NCI-H526 (cell line): Measurements from ENCODE around the gene VMO1.
A peak's percentile ranks its signal among the peaks of the same experiment; 100 is the strongest.

Experiments
- DNase-seq, 2 experiments: peaks; one replicate each; lab custom pipeline; 2025; lab: John Stamatoyannopoulos, UW

Gene VMO1

DNA sequence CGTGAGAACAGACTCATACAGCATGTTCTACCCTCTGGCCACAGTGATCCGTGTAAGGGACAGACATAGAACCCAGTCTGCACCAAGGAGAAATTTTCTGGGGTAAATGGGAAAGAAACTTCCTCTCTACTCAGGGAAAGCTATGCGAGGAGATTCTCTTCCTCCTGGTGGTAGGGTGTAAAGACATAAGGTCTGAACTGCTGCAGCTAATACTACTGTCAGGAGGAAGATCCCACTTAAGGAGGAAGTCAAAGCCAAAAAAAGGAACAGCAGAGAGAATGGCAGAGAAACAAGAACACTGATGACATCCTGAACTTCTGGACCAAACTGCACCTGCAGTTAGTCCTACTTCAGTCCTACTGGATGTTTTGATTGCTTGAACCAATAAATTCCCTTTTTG is 21.6 kb downstream of the VMO1 start:
- no peak for DNase-seq

DNA sequence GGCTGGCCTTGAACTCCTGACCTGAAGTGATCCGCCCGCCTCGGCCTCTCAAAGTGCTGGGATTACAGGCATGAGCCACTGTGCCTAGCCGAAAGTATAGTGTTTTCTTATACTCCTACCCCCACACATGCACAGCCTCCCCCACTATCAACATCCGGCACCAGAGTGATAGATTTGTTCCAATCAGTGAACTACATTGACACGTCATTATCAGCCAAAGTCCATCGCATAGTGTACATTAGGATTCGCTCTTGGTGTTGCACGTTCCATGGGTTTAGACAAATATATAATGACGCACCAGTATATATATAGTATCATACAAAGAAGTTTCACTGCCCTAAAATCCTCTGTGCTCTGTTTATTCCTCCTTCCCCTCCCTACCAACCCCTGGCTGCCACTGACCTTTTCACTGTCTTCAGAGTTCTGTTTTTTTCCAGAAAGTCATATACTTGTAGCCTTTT is 26.4 kb downstream of the VMO1 start:
- no peak for DNase-seq

GRCh38 chr17:4753392-4753791 is 32.8 kb downstream of the VMO1 start:
- no peak for DNase-seq

DNA sequence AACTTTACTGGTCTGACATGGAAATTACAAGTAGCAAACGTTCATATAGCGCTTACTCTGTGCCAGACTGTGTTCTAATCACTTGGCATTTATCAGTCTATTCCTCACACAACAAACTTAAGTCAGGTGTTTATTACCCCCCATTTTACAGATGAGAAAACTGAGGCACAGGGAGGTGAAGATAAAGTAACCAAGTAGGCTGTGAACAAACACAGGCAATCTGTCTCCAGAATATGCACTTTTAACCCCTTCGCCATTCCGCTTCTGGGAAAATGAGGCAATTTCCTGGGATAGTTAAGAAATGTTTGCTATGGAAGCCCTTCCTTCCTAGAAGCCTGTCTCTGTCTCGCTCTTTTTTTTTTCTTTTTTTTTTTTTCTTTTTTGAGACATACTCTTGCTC is 34.2 kb downstream of the VMO1 start:
- DNase-seq, result no peak

GRCh38 chr17:4750606-4751005 is 35.6 kb downstream of the VMO1 start:
- no peak for DNase-seq

GRCh38 chr17:4748686-4749085 is 37.5 kb downstream of the VMO1 start:
- DNase-seq, result no peak

DNA sequence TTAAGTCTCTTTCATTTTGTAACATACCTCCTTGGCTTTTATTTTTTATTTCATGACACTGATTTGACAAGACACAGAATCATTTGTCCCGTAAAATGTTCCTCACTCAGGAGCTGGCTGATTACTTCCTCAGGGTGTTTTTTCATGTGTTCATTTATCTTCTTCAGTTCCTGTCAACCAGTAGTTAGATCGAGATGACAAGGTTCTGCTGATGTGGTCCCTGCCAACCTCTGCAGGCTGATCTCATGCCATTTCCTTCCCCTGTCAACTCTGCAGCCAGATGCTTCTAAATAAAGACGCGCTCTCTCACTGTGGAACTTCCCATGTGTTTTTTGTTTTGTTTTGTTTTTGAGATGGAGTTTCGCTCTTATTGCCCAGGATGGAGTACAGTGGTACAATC is 38.3 kb downstream of the VMO1 start:
- no peak for DNase-seq

GRCh38 chr17:4744999-4745969 is 40.9 kb downstream of the VMO1 start:
- DNase-seq, result no peak

DNA sequence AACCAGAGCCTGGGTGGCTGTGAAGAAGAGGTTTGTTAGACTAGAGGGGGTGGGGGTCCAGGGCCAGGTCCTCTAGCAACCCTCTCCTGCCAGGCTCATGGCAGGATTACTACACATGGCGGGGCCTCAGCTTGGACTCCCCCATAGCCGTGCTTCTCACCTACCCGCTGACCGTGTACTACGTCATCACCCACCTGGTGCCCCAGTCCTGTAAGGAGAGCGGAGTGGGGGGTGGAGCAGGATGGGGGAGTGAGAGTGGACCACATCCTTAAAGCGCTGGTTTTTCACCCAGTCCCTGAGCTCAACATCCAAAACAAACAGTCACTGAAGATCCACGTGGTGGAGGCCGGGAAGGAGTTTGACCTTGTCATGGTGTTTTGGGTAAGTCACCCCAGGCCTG is 42.3 kb downstream of the VMO1 start:
- no peak for DNase-seq

GRCh38 chr17:4743216-4743615 is 42.9 kb downstream of the VMO1 start:
- DNase-seq, result no peak

DNA sequence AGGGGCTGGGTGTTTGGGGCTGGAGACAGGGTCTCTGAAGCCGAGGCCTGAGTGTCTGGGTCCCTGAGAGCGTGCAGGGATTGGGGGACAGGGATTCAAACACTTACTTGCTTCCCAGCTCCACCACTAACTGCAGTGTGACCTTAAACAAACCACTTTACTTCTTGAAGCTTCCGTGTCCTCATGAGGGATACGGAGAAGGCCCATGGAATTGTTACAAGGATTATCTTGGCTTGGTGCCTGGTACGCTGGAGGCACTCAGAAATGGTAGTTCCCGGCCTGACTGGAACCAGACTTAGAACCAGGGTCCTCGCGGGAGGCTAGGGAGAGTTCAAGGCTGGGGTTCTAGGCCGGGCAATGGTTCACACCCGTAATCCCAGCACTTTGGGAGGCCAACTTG is 43.5 kb downstream of the VMO1 start:
- no peak for DNase-seq

- DNase-seq, result no peak
These were observed 44.0 kb downstream of the VMO1 start for GRCh38 chr17:4742133-4742532.

DNA sequence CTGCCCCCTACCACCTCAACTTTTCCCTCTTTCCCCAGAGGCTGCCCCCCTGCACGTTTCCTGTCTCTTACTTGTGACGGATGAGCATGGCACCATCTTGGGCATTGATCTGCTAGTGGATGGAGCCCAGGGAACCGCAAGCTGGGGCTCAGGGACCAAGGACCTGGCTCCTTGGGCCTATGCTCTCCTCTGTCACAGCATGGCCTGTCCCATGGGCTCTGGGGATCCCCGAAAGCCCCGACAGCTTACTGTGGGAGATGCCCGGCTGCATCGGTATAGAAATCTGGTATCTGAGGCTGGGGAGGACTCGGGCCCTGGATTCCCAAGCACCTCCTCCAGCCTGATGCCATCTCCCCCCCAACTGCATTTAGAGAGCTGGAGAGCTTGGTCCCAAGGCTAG is 44.6 kb downstream of the VMO1 start:
- no peak for DNase-seq

DNA sequence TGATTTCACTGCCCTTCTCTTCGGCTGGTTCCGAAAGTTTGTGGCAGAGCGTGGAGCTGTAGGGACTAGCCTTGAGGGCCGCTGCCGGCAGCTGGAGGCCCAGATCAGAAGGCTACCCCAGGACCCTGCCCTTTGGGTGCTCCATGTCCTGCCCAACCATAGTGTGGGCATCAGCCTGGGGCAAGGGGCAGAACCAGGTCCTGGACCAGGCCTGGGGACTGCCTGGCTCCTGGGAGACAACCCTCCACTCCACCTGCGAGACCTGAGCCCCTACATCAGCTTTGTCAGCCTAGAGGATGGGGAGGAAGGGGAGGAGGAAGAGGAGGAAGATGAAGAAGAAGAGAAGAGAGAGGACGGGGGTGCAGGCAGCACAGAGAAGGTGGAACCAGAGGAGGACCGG is 45.6 kb downstream of the VMO1 start:
- DNase-seq, result no peak

GRCh38 chr17:4740025-4740351 is 46.2 kb downstream of the VMO1 start:
- DNase-seq, result no peak

GRCh38 chr17:4739122-4740024 is 46.8 kb downstream of the VMO1 start, which contains the start of the genes CXCL16 and ZMYND15:
CXCL16 (minus strand) TSS chr17:4739928; CDS start chr17:4739339, 589 bp downstream.
ZMYND15 (plus strand) TSS chr17:4739833; CDS start chr17:4740549, 716 bp downstream.
- DNase-seq, result peak in 1 of 2 experiments; percentile 54

- DNase-seq, result no peak
These were observed 47.7 kb downstream of the VMO1 start for GRCh38 chr17:4738136-4739121.

DNA sequence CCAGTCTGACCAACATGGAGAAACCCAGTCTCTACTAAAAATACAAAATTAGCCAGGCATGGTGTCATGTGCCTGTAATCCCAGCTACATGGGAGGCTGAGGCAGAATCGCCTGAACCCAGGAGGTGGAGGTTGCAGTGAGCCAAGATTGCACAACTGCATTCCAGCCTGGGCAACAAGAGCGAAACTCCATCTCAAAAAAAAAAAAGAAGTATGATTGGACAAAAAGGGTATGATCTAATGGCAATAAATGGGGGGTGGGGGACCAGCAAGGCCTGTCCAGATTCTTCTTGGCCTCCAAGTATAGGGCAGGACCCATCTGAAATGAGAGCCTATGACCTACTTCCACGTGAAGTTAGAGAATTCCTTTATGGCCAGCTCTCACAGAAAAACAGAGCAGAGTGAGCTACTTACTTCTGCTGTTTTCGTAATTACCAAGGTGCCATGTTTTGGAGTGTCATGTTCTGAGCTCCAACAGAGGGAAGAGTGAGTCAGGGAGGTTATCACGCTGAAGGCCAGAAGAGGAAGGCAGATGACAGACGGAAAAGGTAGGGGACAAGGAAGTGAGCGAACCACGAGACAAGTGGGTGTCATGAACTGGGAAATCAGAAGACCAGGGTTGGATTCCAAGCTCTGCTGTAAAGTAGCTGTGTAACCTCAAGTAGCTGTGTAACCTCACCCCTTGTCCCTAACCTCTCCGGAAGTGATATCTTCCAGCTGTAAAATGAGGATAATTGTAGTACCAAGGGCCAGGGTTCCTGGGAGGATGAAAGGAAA is 50.1 kb downstream of the VMO1 start:
- no peak for DNase-seq
